HepG2 (cell line): ENCODE data around the gene TMEM231. TPM values are rescaled to one million over a fixed set of nuclear protein-coding genes. Genes with fewer than 3 reads are reported as not detected.

ENCODE experiments used
- DMAP1 ChIP-seq: IDR thresholded peaks from 2 replicates; pipeline ENCODE4 v1.6.1; 2016
- GATAD2A ChIP-seq: IDR thresholded peaks from 2 replicates; pipeline ENCODE4 v1.6.1; 2016
- HMG20B ChIP-seq: conservative IDR thresholded peaks from 2 replicates; pipeline ENCODE4 v1.6.1; 2016; ENCODE audit warnings: missing genetic modification reagents, missing compliant biosample characterization
- MLLT10 ChIP-seq: sonication (generic); formaldehyde crosslinking; IDR thresholded peaks from 2 replicates; pipeline ENCODE4 v1.4.0; 2020; ENCODE audit warnings: missing genetic modification reagents
- NFKBIZ ChIP-seq: IDR thresholded peaks from 2 replicates; pipeline ENCODE4 v1.6.1; 2018; ENCODE audit warnings: missing genetic modification reagents, missing compliant biosample characterization
- NPAS2 ChIP-seq: sonication (generic); formaldehyde crosslinking; IDR thresholded peaks from 2 replicates; pipeline ENCODE4 v1.8.0; 2022; ENCODE audit warnings: mild to moderate bottlenecking, missing genetic modification reagents, borderline replicate concordance
- PCBP2 ChIP-seq: fragments of 200-400 bp; formaldehyde crosslinking; optimal IDR thresholded peaks from 2 replicates; pipeline ENCODE3; 2018; ENCODE audit warnings: low read length, low read depth; ENCODE audit not compliant: poor library complexity, severe bottlenecking
- RAD51 ChIP-seq: fragments of 450-650 bp; IDR thresholded peaks from 2 replicates; pipeline ENCODE4 v1.6.1; 2016; ENCODE audit warnings: borderline replicate concordance
- RARG ChIP-seq: sonication (generic); formaldehyde crosslinking; IDR thresholded peaks from 2 replicates; pipeline ENCODE4 v1.4.0; 2020; ENCODE audit warnings: low read depth, mild to moderate bottlenecking, missing genetic modification reagents
- SMC3 ChIP-seq: IDR thresholded peaks from 2 replicates; pipeline ENCODE4 v1.6.1; 2011; ENCODE audit warnings: low read length, improper control_type of control experiment
- TBP ChIP-seq: sonication (generic); formaldehyde crosslinking; IDR thresholded peaks from 2 replicates; pipeline ENCODE4 v1.5.0; 2020; ENCODE audit warnings: missing genetic modification reagents
- XRCC5 ChIP-seq: fragments of 200-400 bp; formaldehyde crosslinking; optimal IDR thresholded peaks from 2 replicates; pipeline ENCODE3; 2017; ENCODE audit warnings: mild to moderate bottlenecking, low read length
- ZBTB21 ChIP-seq: sonication (generic); formaldehyde crosslinking; IDR thresholded peaks from 2 replicates; pipeline ENCODE4 v1.4.0; 2020; ENCODE audit warnings: missing genetic modification reagents
- ZIK1 ChIP-seq: sonication (generic); formaldehyde crosslinking; IDR thresholded peaks from 2 replicates; pipeline ENCODE4 v1.5.0; 2020; ENCODE audit warnings: mild to moderate bottlenecking, low read depth, missing genetic modification reagents, borderline replicate concordance
- ZNF143 ChIP-seq: sonication (generic); formaldehyde crosslinking; IDR thresholded peaks from 2 replicates; pipeline ENCODE4 v1.4.0; 2020; ENCODE audit warnings: missing genetic modification reagents
- ZNF20 ChIP-seq: sonication (generic); formaldehyde crosslinking; IDR thresholded peaks from 2 replicates; pipeline ENCODE4 v1.4.0; 2020; ENCODE audit warnings: mild to moderate bottlenecking, moderate library complexity, missing genetic modification reagents
- ZNF235 ChIP-seq: sonication (generic); formaldehyde crosslinking; IDR thresholded peaks from 2 replicates; pipeline ENCODE4 v1.8.1; 2023; ENCODE audit warnings: mild to moderate bottlenecking, missing genetic modification reagents, borderline replicate concordance
- ZNF33A ChIP-seq: sonication (generic); formaldehyde crosslinking; IDR thresholded peaks from 2 replicates; pipeline ENCODE4 v1.5.1; 2020; ENCODE audit warnings: missing genetic modification reagents, mild to moderate bottlenecking, moderate library complexity, borderline replicate concordance
- ZNF644 ChIP-seq: IDR thresholded peaks from 2 replicates; pipeline ENCODE4 v1.6.1; 2016; ENCODE audit warnings: low read depth
- ZNF788 ChIP-seq: sonication (generic); formaldehyde crosslinking; IDR thresholded peaks from 2 replicates; pipeline ENCODE4 v1.5.0; 2020; ENCODE audit warnings: mild to moderate bottlenecking, missing genetic modification reagents, borderline replicate concordance
- ZNF792 ChIP-seq: IDR thresholded peaks from 2 replicates; pipeline ENCODE4 v1.6.1; 2016
- ZSCAN22 ChIP-seq: sonication (generic); formaldehyde crosslinking; IDR thresholded peaks from 2 replicates; pipeline ENCODE4 v1.4.0; 2020; ENCODE audit warnings: mild to moderate bottlenecking, missing genetic modification reagents
- polyA plus RNA-seq, 8 experiments: library from polyadenylated mRNA; depleted of rRNA in 3 of 8; stranded (reverse) in 7 of 8; unstranded in 1 of 8; fragments of >200 nt; fragmentation: Illumina TruSeq in 4 of 8; extraction: Trizol in 4 of 8; gene quantifications; 2 replicates each; pipeline versions ENCODE4 v1.2.1 to v1.2.3, GENCODE V29; 2011 to 2016; ENCODE audit warnings: low read depth in 4 of 8, missing spikeins in 1 of 8, mixed read lengths in 1 of 8; ENCODE audit not compliant: insufficient read depth in 1 of 8
- total RNA-seq, 5 experiments: library from RNA; depleted of rRNA; stranded (reverse); fragments of >200 nt; fragmentation: Illumina TruSeq; extraction: Trizol; gene quantifications; 2 replicates each; pipeline ENCODE4 v1.2.3, GENCODE V29; 2016; ENCODE audit warnings: low read depth in 1 of 5
- TF ChIP-seq, protein P1 (sequence below): sonication (generic); formaldehyde crosslinking; IDR thresholded peaks from 2 replicates; pipeline ENCODE4 v1.8.0; 2022; ENCODE audit warnings: mild to moderate bottlenecking, missing genetic modification reagents; ENCODE audit not compliant: insufficient replicate concordance
- TF ChIP-seq, protein P2 (sequence below): IDR thresholded peaks from 2 replicates; pipeline ENCODE4 v1.4.0; 2020; ENCODE audit warnings: mild to moderate bottlenecking, missing genetic modification reagents
- TF ChIP-seq, protein P3 (sequence below): IDR thresholded peaks from 2 replicates; pipeline ENCODE4 v1.6.1; 2012; ENCODE audit warnings: low read depth, low read length, improper control_type of control experiment

Gene TMEM231
- total and polyA plus RNA-seq, 2 of the 13 experiments (the other 11 are each of a cell fraction or from before 2014, with no cell fraction given), result 3.5 to 7.4 TPM

DNA sequence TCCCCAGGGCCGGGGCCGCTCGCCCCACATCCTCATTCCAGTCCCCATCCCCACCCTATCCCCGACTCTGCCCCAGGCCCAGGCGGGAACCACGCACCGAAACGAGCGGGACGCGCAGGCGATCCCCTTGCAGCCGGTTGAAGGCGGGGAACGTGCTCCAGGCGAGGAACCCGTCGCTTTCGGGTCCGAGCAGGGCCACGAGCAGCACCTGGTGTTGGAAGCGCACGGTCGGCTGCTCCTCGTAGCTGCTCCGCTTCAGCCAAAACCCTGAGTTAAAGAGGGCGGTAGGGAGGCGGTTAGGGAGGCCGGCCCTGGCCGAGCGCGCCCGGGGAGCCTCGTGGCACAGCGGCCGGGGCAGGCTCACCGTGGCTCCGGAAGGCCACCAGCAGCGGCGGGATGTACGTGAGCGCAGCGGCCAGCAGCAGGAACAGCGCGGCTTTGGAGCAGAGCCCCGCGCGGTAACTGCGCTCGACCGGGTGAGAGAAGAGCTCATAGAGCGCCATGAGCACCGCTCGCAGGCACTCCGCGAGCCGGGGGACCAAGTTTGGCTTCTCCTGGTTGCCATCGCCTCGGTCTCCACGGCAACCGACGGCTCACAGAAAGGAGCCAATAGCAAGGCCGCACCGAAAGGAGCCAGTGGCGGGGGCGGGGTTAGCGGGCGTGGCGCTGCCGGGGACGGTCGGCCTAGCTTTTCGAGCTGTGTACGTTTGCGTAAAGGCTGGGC, at the start of gene TMEM231 (continued):
- peak; percentile 93 for TF ChIP-seq ZNF788 (CRISPR knock-in tag)
- TF ChIP-seq, protein P1, sequence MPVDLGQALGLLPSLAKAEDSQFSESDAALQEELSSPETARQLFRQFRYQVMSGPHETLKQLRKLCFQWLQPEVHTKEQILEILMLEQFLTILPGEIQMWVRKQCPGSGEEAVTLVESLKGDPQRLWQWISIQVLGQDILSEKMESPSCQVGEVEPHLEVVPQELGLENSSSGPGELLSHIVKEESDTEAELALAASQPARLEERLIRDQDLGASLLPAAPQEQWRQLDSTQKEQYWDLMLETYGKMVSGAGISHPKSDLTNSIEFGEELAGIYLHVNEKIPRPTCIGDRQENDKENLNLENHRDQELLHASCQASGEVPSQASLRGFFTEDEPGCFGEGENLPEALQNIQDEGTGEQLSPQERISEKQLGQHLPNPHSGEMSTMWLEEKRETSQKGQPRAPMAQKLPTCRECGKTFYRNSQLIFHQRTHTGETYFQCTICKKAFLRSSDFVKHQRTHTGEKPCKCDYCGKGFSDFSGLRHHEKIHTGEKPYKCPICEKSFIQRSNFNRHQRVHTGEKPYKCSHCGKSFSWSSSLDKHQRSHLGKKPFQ (CRISPR knock-in tag), result peak; percentile 60
- TF ChIP-seq ZNF143 (CRISPR knock-in tag), result no peak; the same call in 1 of the 2 replicates
- no peak for TF ChIP-seq ZBTB21 (CRISPR knock-in tag)
- no peak for TF ChIP-seq PCBP2
- TF ChIP-seq RARG (CRISPR knock-in tag), result no peak
- no peak for TF ChIP-seq HMG20B (CRISPR knock-in tag)
- TF ChIP-seq ZNF33A (CRISPR knock-in tag), result 0 out of 2 replicates have a peak, but pooled peaks have one; percentile 59
- TF ChIP-seq NFKBIZ (CRISPR knock-in tag), result no peak
- TF ChIP-seq ZIK1 (CRISPR knock-in tag), result no peak; the same call in 1 of the 2 replicates
- no peak; the same call in 1 of the 2 replicates for TF ChIP-seq ZNF235
- no peak; the same call in 1 of the 2 replicates for TF ChIP-seq DMAP1 (CRISPR knock-in tag)
- TF ChIP-seq, protein P2, sequence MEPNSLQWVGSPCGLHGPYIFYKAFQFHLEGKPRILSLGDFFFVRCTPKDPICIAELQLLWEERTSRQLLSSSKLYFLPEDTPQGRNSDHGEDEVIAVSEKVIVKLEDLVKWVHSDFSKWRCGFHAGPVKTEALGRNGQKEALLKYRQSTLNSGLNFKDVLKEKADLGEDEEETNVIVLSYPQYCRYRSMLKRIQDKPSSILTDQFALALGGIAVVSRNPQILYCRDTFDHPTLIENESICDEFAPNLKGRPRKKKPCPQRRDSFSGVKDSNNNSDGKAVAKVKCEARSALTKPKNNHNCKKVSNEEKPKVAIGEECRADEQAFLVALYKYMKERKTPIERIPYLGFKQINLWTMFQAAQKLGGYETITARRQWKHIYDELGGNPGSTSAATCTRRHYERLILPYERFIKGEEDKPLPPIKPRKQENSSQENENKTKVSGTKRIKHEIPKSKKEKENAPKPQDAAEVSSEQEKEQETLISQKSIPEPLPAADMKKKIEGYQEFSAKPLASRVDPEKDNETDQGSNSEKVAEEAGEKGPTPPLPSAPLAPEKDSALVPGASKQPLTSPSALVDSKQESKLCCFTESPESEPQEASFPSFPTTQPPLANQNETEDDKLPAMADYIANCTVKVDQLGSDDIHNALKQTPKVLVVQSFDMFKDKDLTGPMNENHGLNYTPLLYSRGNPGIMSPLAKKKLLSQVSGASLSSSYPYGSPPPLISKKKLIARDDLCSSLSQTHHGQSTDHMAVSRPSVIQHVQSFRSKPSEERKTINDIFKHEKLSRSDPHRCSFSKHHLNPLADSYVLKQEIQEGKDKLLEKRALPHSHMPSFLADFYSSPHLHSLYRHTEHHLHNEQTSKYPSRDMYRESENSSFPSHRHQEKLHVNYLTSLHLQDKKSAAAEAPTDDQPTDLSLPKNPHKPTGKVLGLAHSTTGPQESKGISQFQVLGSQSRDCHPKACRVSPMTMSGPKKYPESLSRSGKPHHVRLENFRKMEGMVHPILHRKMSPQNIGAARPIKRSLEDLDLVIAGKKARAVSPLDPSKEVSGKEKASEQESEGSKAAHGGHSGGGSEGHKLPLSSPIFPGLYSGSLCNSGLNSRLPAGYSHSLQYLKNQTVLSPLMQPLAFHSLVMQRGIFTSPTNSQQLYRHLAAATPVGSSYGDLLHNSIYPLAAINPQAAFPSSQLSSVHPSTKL (CRISPR knock-in tag), result no peak
- no peak for TF ChIP-seq SMC3
- 0 out of 2 replicates have a peak, but pooled peaks have one; percentile 46 for TF ChIP-seq ZSCAN22 (CRISPR knock-in tag)
- TF ChIP-seq ZNF20 (CRISPR knock-in tag), result no peak
- no peak for TF ChIP-seq ZNF644 (CRISPR knock-in tag)
- TF ChIP-seq, protein P3, sequence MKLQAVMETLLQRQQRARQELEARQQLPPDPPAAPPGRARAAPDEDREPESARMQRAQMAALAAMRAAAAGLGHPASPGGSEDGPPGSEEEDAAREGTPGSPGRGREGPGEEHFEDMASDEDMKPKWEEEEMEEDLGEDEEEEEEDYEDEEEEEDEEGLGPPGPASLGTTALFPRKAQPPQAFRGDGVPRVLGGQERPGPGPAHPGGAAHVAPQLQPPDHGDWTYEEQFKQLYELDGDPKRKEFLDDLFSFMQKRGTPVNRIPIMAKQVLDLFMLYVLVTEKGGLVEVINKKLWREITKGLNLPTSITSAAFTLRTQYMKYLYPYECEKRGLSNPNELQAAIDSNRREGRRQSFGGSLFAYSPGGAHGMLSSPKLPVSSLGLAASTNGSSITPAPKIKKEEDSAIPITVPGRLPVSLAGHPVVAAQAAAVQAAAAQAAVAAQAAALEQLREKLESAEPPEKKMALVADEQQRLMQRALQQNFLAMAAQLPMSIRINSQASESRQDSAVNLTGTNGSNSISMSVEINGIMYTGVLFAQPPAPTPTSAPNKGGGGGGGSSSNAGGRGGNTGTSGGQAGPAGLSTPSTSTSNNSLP, result no peak
- TF ChIP-seq GATAD2A (CRISPR knock-in tag), result 0 out of 2 replicates have a peak, but pooled peaks have one; percentile 22
- peak; percentile 87 for TF ChIP-seq XRCC5
- TF ChIP-seq NPAS2 (CRISPR knock-in tag), result no peak
- no peak for TF ChIP-seq MLLT10 (CRISPR knock-in tag)
- peak; percentile 40; the same call in 1 of the 2 replicates for TF ChIP-seq ZNF792 (CRISPR knock-in tag)
- no peak for TF ChIP-seq TBP (CRISPR knock-in tag)
- TF ChIP-seq RAD51, result no peak
